ENCODE results near the gene OCRL.

The OCRL gene

DNA sequence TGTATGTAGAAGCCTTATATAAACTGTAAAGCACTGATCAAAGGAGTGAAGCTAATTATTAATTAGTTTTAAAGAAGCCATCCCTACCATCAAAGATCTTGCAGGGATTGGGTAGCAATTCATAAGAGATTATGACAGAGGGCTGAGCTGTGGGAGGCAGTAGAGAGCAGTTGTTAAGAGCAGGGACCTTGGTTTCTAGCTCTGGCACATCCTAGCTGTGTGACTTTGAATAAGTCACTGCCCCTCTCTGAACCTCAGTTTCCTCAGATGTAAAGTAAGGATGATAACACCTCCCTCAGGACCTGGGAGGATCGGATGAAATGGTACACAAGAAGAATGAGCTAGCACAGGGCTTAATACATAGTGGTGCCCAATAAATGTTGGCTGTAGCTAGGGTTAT, 69.3 kb downstream of the OCRL start:
- Histone ChIP-seq H4K20me1 (ENCODE audit: low read depth, low read length) (no peaks in the 10 kb centered on the region), H3K9ac (ENCODE audit: low read length) (no peak overlapping the region), H3K36me3 (ENCODE audit: low read length) (no peaks in the 10 kb centered on the region), H3K27ac (ENCODE audit: low read depth, low read length) (no peak overlapping the region), H3K79me2 (ENCODE audit: insufficient read depth, low read length) (no peaks in the 10 kb centered on the region), H3K4me2 (ENCODE audit: low read depth, low read length, poor library complexity, severe bottlenecking) (no peak overlapping the region), H3K9me3 (ENCODE audit: insufficient read depth, low read length) (no peaks in the 10 kb centered on the region), H3K4me3 (ENCODE audit: insufficient read depth, low read length, poor library complexity, severe bottlenecking) (no peak overlapping the region), H3F3A (ENCODE audit: insufficient read depth) (no peaks in the 10 kb centered on the region), H3K9me2 (replicated peaks; ENCODE audit: insufficient read depth, low read length) (no peaks in the 10 kb centered on the region), H3K27me3 (ENCODE audit: low read length) (no peaks in the 10 kb centered on the region), H2AFZ (ENCODE audit: low read depth, low read length, severe bottlenecking) (no peak overlapping the region)
- no peak for TF ChIP-seq EZH2phosphoT487 (conservative IDR thresholded peaks at IDR 0.05; ENCODE audit: low read length)
- TF ChIP-seq, protein P1, sequence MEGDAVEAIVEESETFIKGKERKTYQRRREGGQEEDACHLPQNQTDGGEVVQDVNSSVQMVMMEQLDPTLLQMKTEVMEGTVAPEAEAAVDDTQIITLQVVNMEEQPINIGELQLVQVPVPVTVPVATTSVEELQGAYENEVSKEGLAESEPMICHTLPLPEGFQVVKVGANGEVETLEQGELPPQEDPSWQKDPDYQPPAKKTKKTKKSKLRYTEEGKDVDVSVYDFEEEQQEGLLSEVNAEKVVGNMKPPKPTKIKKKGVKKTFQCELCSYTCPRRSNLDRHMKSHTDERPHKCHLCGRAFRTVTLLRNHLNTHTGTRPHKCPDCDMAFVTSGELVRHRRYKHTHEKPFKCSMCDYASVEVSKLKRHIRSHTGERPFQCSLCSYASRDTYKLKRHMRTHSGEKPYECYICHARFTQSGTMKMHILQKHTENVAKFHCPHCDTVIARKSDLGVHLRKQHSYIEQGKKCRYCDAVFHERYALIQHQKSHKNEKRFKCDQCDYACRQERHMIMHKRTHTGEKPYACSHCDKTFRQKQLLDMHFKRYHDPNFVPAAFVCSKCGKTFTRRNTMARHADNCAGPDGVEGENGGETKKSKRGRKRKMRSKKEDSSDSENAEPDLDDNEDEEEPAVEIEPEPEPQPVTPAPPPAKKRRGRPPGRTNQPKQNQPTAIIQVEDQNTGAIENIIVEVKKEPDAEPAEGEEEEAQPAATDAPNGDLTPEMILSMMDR (IDR thresholded peaks at IDR 0.05; ENCODE audit: insufficient read depth, low read length, poor library complexity, severe bottlenecking) = no peak

DNA sequence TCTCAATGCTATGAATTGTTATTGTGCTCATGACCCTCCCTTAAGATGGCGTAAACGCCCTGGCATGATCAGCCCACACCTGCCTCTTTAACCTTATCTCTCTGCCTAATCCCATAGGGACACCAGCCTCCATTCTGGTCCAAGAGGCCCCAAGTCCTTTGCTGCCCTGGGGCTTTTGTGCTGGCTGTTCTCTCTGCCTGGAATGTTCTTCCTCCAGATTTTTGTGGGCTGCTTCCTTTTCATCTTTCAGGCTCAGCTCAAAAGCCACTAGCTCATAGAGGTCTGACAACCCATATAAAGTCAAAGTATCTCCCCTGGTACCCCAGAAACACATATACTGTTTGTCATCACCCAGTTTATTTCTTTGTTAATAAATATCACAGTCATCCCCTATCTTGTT, 72.3 kb downstream of the OCRL start:
- Histone ChIP-seq H3K36me3 (ENCODE audit: low read length) (no peaks in the 10 kb centered on the region), H3F3A (ENCODE audit: insufficient read depth) (no peaks in the 10 kb centered on the region), H2AFZ (ENCODE audit: low read depth, low read length, severe bottlenecking) (no peak overlapping the region), H3K27me3 (ENCODE audit: low read length) (no peaks in the 10 kb centered on the region), H3K79me2 (ENCODE audit: insufficient read depth, low read length) (no peaks in the 10 kb centered on the region), H3K9me3 (ENCODE audit: insufficient read depth, low read length) (no peaks in the 10 kb centered on the region), H4K20me1 (ENCODE audit: low read depth, low read length) (no peaks in the 10 kb centered on the region), H3K27ac (ENCODE audit: low read depth, low read length) (no peak overlapping the region), H3K4me3 (ENCODE audit: insufficient read depth, low read length, poor library complexity, severe bottlenecking) (no peak overlapping the region), H3K9me2 (replicated peaks; ENCODE audit: insufficient read depth, low read length) (no peaks in the 10 kb centered on the region), H3K9ac (ENCODE audit: low read length) (no peak overlapping the region), H3K4me2 (ENCODE audit: low read depth, low read length, poor library complexity, severe bottlenecking) (no peak overlapping the region)
- no peak for TF ChIP-seq EZH2phosphoT487 (conservative IDR thresholded peaks at IDR 0.05; ENCODE audit: low read length)
- TF ChIP-seq, protein P1 (IDR thresholded peaks at IDR 0.05; ENCODE audit: insufficient read depth, low read length, poor library complexity, severe bottlenecking) = no peak

DNA sequence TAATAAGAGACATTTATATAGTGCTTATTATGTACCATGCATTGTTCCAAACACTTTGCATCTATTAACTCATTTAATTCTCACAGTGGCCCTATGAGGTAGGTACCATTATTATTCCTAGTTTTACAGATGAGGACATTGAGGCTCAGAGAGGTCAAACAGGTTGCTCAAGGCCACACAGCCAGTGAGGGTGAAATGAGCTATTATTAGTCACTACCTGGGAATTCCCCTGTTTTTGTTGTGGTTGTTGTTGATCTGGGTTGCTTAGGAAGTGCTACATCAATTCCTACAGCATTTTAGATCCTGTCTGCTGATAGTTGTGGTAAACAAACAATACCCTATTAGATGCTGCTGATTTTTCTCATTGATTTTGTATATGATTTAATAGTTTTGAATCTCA, 73.5 kb downstream of the OCRL start:
- Histone ChIP-seq H3K9ac (ENCODE audit: low read length) (no peak overlapping the region), H3K27me3 (ENCODE audit: low read length) (no peaks in the 10 kb centered on the region), H3F3A (ENCODE audit: insufficient read depth) (no peaks in the 10 kb centered on the region), H3K27ac (ENCODE audit: low read depth, low read length) (no peak overlapping the region), H4K20me1 (ENCODE audit: low read depth, low read length) (no peaks in the 10 kb centered on the region), H3K9me3 (ENCODE audit: insufficient read depth, low read length) (no peaks in the 10 kb centered on the region), H3K79me2 (ENCODE audit: insufficient read depth, low read length) (no peaks in the 10 kb centered on the region), H3K4me2 (ENCODE audit: low read depth, low read length, poor library complexity, severe bottlenecking) (no peak overlapping the region), H3K4me3 (ENCODE audit: insufficient read depth, low read length, poor library complexity, severe bottlenecking) (no peak overlapping the region), H3K9me2 (replicated peaks; ENCODE audit: insufficient read depth, low read length) (no peaks in the 10 kb centered on the region), H2AFZ (ENCODE audit: low read depth, low read length, severe bottlenecking) (no peak overlapping the region), H3K36me3 (ENCODE audit: low read length) (no peaks in the 10 kb centered on the region)
- TF ChIP-seq EZH2phosphoT487 (conservative IDR thresholded peaks at IDR 0.05; ENCODE audit: low read length) = no peak
- TF ChIP-seq, protein P1 (IDR thresholded peaks at IDR 0.05; ENCODE audit: insufficient read depth, low read length, poor library complexity, severe bottlenecking) = no peak
